ENCODE data around the gene KIF3B. TPM values are rescaled to one million over a fixed set of nuclear protein-coding genes. Genes with fewer than 3 reads are reported as not detected.
"Not testable (repeated sequence)": the region's sequence is repeated elsewhere in the genome, so short reads cannot be mapped to it uniquely, and the experiment has no call there.

Gene KIF3B
- polyA plus RNA-seq, 1 donor = 47.9 TPM

DNA sequence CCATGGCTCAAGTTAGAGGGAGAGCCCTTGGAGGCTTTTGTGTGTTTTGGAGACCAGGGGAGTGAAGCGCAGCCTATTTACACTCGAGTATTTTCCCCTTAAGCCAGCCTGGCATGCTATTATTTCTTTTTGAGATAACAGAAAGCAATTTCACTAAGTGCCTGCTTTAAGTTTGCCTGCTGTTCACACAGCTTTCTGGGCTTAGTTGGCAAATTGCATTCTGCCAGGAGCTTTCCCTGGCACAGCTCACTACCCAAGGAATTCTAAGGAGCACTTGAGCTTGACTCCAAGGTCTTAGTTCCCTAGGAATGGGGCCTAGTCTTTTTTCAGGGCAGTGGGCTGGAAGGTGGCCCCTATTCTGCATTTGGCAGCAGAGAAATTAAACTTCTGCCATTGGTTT, 61.7 kb downstream of the KIF3B start:
- H3K27me3 ChIP-seq (ENCODE audit: control insufficient read depth, insufficient read depth, low read length) = no peaks in the 10 kb centered on the region
- H3K4me1 ChIP-seq (ENCODE audit: control insufficient read depth, insufficient read depth, low read length) = no peaks in the 10 kb centered on the region
- no peaks in the 10 kb centered on the region for H3K9me3 ChIP-seq (ENCODE audit: control insufficient read depth, low read depth, low read length)
- DNase-seq = no peak
- no peak overlapping the region for H3K4me3 ChIP-seq (ENCODE audit: low read length)
- no CpG with 5 or more reads among the region's 2 CpGs for WGBS (ENCODE audit: insufficient coverage, low lambda C conversion rate)
- no peak overlapping the region for H3K27ac ChIP-seq (ENCODE audit: low read length)
- peaks cover 18% of the 10 kb centered on the region for H3K36me3 ChIP-seq (ENCODE audit: control insufficient read depth, insufficient read depth, low read length)

DNA sequence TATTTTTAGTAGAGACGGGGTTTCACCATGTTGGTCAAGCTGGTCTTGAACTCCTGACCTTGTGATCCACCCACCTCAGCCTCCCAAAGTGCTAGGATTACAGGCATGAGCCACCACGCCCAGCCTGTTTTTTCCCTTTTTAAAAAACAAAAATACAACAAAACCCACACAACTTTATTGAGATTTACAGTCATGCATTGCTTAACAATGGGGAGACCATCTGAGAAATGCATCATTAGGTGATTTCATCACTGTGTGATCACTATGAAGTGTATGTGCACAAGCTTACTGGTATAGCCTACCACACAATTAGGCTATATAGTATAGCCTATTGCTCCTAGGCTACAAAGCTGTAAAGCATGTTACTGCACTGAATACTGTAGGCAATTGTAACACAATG, 63.6 kb downstream of the KIF3B start:
- H3K27me3 ChIP-seq (ENCODE audit: control insufficient read depth, insufficient read depth, low read length); DNase-seq; H3K27ac ChIP-seq (ENCODE audit: low read length); H3K9me3 ChIP-seq (ENCODE audit: control insufficient read depth, low read depth, low read length); H3K36me3 ChIP-seq (ENCODE audit: control insufficient read depth, insufficient read depth, low read length); H3K4me1 ChIP-seq (ENCODE audit: control insufficient read depth, insufficient read depth, low read length); H3K4me3 ChIP-seq (ENCODE audit: low read length): not testable (repeated sequence)
- WGBS (ENCODE audit: insufficient coverage, low lambda C conversion rate) = no CpG with 5 or more reads among the region's 2 CpGs

DNA sequence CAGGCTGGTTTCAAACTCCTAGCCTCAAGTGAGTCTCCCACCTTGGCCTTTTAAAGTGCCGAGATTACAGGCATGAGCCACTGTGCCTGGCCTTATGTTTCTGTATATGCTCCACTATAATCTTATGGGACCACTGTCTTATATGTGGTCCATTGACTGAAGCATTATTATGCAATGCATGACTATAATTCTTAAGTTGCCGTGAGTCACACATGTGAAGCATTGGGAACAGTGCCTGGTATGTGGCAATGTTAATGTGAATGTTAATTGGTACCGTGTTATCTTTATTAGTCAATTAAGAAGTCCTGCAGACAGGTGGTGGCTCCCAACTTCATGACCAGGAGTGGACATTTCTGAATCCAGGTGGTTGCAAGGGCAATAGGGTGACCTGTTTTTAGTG, 66.0 kb downstream of the KIF3B start:
- H3K27me3 ChIP-seq (ENCODE audit: control insufficient read depth, insufficient read depth, low read length) = no peaks in the 10 kb centered on the region
- no peak overlapping the region for H3K4me3 ChIP-seq (ENCODE audit: low read length)
- no peaks in the 10 kb centered on the region for H3K9me3 ChIP-seq (ENCODE audit: control insufficient read depth, low read depth, low read length)
- H3K36me3 ChIP-seq (ENCODE audit: control insufficient read depth, insufficient read depth, low read length) = peaks cover 5% of the 10 kb centered on the region
- H3K4me1 ChIP-seq (ENCODE audit: control insufficient read depth, insufficient read depth, low read length) = no peaks in the 10 kb centered on the region
- H3K27ac ChIP-seq (ENCODE audit: low read length) = no peak overlapping the region
- no CpG with 5 or more reads among the region's 3 CpGs for WGBS (ENCODE audit: insufficient coverage, low lambda C conversion rate)
- peak in 1 of 2 donors; percentile 41 for DNase-seq

DNA sequence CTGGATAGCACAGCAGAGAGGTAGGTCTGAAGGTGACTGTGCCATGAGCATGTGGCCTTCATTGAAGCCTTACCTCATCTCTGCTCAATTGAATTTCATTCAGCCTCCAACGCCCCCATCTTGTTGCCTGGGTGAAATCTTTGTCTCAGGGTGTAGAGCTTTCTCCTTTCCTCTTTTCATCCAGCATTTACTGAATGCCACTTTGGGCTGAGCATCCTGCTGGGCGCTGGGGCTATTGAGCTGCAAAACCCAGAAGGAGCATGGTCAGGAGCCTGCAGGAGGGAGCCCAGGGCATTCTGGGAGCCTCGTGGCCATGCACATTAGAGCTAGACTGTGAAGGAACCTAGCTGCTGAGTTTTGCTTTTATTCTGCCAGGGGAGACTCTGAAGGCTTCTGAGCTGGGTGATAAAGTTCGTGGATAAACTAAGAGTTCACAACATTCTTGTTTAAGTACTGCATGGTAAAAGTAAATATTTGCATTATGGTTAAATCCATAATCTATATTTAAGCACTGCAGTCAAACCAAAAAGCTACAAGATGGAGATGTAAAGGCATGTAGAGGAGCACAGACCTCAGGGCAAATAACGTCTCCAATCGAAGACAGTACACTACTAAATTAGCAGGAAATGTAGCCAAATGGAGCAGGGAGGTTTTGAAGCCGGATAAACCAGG, 67.5 kb downstream of the KIF3B start:
- no peak overlapping the region for H3K27ac ChIP-seq (ENCODE audit: low read length)
- H3K4me1 ChIP-seq (ENCODE audit: control insufficient read depth, insufficient read depth, low read length) = no peaks in the 10 kb centered on the region
- no peaks in the 10 kb centered on the region for H3K9me3 ChIP-seq (ENCODE audit: control insufficient read depth, low read depth, low read length)
- H3K27me3 ChIP-seq (ENCODE audit: control insufficient read depth, insufficient read depth, low read length) = no peaks in the 10 kb centered on the region
- DNase-seq = no peak
- H3K4me3 ChIP-seq (ENCODE audit: low read length) = no peak overlapping the region
- WGBS (ENCODE audit: insufficient coverage, low lambda C conversion rate) = no CpG with 5 or more reads among the region's 7 CpGs
- H3K36me3 ChIP-seq (ENCODE audit: control insufficient read depth, insufficient read depth, low read length) = no peaks in the 10 kb centered on the region

DNA sequence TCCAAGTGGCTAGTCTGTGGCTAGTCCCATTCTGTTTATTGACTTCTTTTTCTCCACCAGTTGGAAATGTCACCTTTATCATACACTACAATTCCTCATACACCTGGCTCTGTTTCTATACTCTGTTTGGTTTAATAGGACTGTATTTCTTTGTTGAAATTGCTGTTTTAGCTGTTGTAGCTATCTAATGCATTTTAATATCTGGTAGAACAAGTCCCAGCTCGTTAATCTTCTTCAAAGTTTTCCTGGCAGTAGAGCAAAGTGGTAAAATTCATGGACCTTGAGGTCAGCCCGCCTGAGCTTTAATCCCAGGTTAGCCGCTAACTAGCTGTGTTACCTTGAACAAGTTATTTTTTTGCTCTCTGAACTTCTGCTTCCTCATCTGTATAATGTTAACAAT, 70.8 kb downstream of the KIF3B start:
- no peaks in the 10 kb centered on the region for H3K4me1 ChIP-seq (ENCODE audit: control insufficient read depth, insufficient read depth, low read length)
- H3K27me3 ChIP-seq (ENCODE audit: control insufficient read depth, insufficient read depth, low read length) = no peaks in the 10 kb centered on the region
- H3K36me3 ChIP-seq (ENCODE audit: control insufficient read depth, insufficient read depth, low read length) = no peaks in the 10 kb centered on the region
- H3K9me3 ChIP-seq (ENCODE audit: control insufficient read depth, low read depth, low read length) = no peaks in the 10 kb centered on the region
- WGBS (ENCODE audit: insufficient coverage, low lambda C conversion rate) = no CpG with 5 or more reads among the region's 3 CpGs
- H3K27ac ChIP-seq (ENCODE audit: low read length) = no peak overlapping the region
- DNase-seq = no peak
- H3K4me3 ChIP-seq (ENCODE audit: low read length) = no peak overlapping the region

DNA sequence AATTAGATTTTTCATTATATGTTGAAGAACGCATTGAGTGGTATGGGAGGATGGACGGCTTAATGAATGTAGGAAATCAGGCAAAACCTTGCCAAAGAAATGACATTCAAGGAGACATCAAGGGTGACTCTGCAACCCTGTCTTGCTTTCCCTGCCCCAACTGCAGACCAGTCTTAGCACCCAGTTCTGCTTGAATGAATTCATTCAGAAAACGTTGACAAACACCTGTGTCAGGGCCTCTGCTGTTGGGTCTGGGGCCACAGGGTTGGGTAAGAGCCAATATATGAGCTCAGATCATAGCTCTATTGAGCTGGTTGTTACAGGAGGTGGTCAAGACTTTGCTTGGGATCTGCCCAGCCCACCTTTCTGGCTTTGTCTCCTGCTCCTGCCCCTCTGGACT, 73.0 kb downstream of the KIF3B start:
- H3K9me3 ChIP-seq (ENCODE audit: control insufficient read depth, low read depth, low read length) = no peaks in the 10 kb centered on the region
- H3K27ac ChIP-seq (ENCODE audit: low read length) = no peak overlapping the region
- no peaks in the 10 kb centered on the region for H3K27me3 ChIP-seq (ENCODE audit: control insufficient read depth, insufficient read depth, low read length)
- H3K36me3 ChIP-seq (ENCODE audit: control insufficient read depth, insufficient read depth, low read length) = no peaks in the 10 kb centered on the region
- no peaks in the 10 kb centered on the region for H3K4me1 ChIP-seq (ENCODE audit: control insufficient read depth, insufficient read depth, low read length)
- H3K4me3 ChIP-seq (ENCODE audit: low read length) = no peak overlapping the region
- no CpG with 5 or more reads among the region's 3 CpGs for WGBS (ENCODE audit: insufficient coverage, low lambda C conversion rate)
- no peak for DNase-seq

DNA sequence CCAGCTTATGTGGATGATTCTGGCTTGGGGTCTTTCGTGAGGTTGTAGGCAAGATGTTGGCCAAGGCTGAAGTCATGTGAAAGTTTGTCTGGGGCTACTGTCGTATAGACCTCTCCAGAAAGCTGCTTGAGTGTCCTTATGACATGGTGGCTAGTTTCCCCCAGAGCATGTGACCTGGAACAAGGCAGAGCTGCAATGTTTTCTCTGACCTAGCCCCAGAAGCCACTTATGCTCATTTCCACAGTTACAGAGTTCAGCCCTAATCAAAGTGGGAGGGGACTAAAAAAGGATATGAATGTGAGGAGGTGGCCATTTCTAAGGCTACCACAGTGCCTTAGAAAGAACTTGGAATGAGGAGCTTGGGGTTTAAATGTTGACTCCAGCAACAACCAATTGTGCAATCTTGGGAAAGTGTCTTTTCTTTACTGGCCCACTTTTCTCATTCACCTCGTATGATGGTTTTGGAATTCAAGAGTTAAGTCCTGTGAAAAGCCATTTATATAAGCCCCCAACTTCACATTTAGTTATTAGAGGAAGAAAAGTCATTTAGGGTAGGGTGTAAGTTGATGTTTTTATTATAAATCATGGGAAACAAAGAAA, 74.8 kb downstream of the KIF3B start:
- Histone ChIP-seq H3K4me3 (ENCODE audit: low read length) (no peak overlapping the region), H3K27me3 (ENCODE audit: control insufficient read depth, insufficient read depth, low read length) (no peaks in the 10 kb centered on the region), H3K4me1 (ENCODE audit: control insufficient read depth, insufficient read depth, low read length) (peaks cover 5% of the 10 kb centered on the region), H3K9me3 (ENCODE audit: control insufficient read depth, low read depth, low read length) (no peaks in the 10 kb centered on the region), H3K36me3 (ENCODE audit: control insufficient read depth, insufficient read depth, low read length) (no peaks in the 10 kb centered on the region), H3K27ac (ENCODE audit: low read length) (no peak overlapping the region)
- DNase-seq = no peak
- 80% methylated on average over 1 of the region's 3 CpGs for WGBS (ENCODE audit: insufficient coverage, low lambda C conversion rate)

DNA sequence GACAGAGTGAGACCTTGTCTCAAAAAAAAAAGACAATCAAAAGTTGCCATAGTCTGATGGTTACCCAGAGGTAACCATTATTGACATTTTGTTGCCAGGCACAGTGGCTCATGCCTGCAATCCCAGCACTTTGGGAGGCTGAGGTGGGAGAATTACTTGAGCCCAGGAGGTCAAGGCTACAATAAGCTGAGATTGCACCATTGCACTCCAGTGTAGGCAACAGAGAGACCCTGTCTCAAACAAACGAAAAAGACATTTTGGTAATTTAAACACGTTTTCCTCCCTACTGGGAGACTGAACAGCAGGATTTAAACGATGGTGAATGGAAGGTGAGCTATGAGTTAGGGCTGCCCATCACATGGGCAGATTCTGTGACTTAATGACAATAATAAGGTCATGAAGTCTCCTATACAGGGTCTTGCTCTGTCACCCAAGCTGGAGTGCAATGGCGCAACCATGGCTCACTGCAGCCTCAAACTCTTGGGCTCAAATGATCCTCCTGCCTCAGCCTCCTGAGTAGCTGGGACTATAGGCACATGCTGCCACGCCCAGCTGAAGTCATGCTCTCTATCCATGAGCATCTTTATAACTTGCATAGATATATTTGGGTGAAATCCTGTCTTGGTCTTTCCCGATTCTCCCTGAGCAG, 76.5 kb downstream of the KIF3B start:
- H3K4me1 ChIP-seq (ENCODE audit: control insufficient read depth, insufficient read depth, low read length) = peaks cover 7% of the 10 kb centered on the region
- H3K4me3 ChIP-seq (ENCODE audit: low read length) = no peak overlapping the region
- no peak overlapping the region for H3K27ac ChIP-seq (ENCODE audit: low read length)
- H3K9me3 ChIP-seq (ENCODE audit: control insufficient read depth, low read depth, low read length) = no peaks in the 10 kb centered on the region
- WGBS (ENCODE audit: insufficient coverage, low lambda C conversion rate) = no CpG with 5 or more reads among the region's 6 CpGs
- H3K36me3 ChIP-seq (ENCODE audit: control insufficient read depth, insufficient read depth, low read length) = no peaks in the 10 kb centered on the region
- no peak for DNase-seq
- no peaks in the 10 kb centered on the region for H3K27me3 ChIP-seq (ENCODE audit: control insufficient read depth, insufficient read depth, low read length)

DNA sequence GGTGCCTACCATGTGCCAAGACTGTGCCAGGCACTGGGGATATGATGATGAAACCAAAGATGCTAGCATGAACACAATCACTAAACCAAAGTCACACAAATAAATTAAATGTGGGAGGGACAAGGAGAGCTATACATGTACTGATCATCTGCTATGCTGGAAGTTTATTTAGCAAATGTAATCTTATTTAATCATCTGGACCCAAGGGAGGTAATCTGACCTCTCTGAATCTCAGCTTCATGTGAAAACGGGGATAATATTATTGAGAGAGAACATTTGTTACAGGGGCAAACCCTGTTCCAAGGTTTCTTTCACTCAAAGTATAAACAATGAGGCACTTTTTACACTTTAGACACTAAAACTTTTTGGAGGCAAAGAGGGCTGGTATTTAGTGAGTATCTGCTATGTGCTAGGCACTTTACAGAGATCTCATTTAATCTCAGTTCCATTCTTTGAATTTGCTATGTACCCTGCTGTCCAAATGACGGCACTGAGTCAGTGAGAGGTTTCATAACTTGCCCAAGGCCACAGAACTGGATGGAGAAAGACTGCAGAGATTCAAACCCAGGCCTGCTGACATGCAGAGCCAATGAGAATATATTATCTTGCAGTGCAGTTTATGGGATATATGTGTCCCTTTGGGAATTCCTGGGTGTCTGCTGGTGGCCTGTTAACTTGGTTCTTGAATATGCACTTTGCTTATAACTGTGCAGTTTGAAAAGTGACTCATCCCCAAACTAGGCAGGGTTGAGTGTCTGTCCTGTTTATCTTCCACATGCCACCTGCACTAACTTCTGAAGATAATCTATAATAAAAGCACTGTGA, 77.4 kb downstream of the KIF3B start:
- no peaks in the 10 kb centered on the region for H3K9me3 ChIP-seq (ENCODE audit: control insufficient read depth, low read depth, low read length)
- H3K27me3 ChIP-seq (ENCODE audit: control insufficient read depth, insufficient read depth, low read length) = no peaks in the 10 kb centered on the region
- no peaks in the 10 kb centered on the region for H3K36me3 ChIP-seq (ENCODE audit: control insufficient read depth, insufficient read depth, low read length)
- DNase-seq = no peak
- 0% methylated on average over 1 of the region's 2 CpGs for WGBS (ENCODE audit: insufficient coverage, low lambda C conversion rate)
- peaks cover 7% of the 10 kb centered on the region for H3K4me1 ChIP-seq (ENCODE audit: control insufficient read depth, insufficient read depth, low read length)
- no peak overlapping the region for H3K27ac ChIP-seq (ENCODE audit: low read length)
- H3K4me3 ChIP-seq (ENCODE audit: low read length) = no peak overlapping the region

DNA sequence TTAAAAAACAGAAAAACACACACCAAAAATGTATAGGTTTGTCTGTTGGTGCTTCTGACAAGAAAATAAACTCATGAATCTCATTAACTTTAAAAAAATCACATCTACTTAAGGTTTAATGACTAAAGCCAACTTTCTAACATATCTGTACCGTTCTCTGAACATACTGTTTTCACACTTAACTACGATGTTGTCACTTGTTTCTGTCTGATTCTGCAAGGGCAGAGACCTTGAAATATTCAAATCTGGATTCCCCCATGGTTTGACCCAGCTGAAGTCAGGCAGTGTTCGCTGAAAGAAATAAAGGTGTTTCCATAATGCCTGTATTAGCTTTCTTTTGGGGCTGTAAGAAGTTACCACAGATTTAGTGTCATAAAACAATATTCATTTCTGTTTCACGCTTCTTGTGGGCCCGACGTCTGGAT, 78.0 kb downstream of the KIF3B start:
- H3K27me3 ChIP-seq (ENCODE audit: control insufficient read depth, insufficient read depth, low read length) = no peaks in the 10 kb centered on the region
- H3K36me3 ChIP-seq (ENCODE audit: control insufficient read depth, insufficient read depth, low read length) = no peaks in the 10 kb centered on the region
- WGBS (ENCODE audit: insufficient coverage, low lambda C conversion rate) = 79% methylated on average over 3 of the region's 6 CpGs
- peaks cover 7% of the 10 kb centered on the region for H3K4me1 ChIP-seq (ENCODE audit: control insufficient read depth, insufficient read depth, low read length)
- H3K27ac ChIP-seq (ENCODE audit: low read length) = no peak overlapping the region
- no peaks in the 10 kb centered on the region for H3K9me3 ChIP-seq (ENCODE audit: control insufficient read depth, low read depth, low read length)
- no peak for DNase-seq
- no peak overlapping the region for H3K4me3 ChIP-seq (ENCODE audit: low read length)
